Panc1 (cell line): ENCODE results near the gene DNAJB7. TPM values are rescaled to one million over a fixed set of nuclear protein-coding genes. Genes with fewer than 3 reads are reported as not detected.

Experiments used
- ATAC-seq: fragments of 200-7000 bp; cut with Tn5 transposase; 2 replicates; pipeline ENCODE4 v1.9.1; 2020; ENCODE audit warnings: mild to moderate bottlenecking, moderate library complexity
- BruUV-seq: library from RNA; stranded (reverse); fragments of 400-500 nt; replicated peaks from 2 replicates; lab custom pipeline; 2021; lab: Mats Ljungman, UMichigan
- CTCF ChIA-PET: fragments of 300-600 bp; sonication (Branson Sonifier 250); formaldehyde crosslinking; loops from one replicate; lab custom pipeline; 2022; ENCODE audit warnings: antibody characterized with exemption; lab: Charles Lee
- POLR2A ChIA-PET: fragments of 300-600 bp; sonication (Branson Sonifier 250); formaldehyde crosslinking; loops from one replicate; lab custom pipeline; 2022; ENCODE audit warnings: antibody characterized with exemption; lab: Charles Lee
- DNase-seq: peaks from one replicate; pipeline ENCODE4 v3.0.0-alpha.2; 2010; ENCODE audit warnings: low read depth, low spot score
- H3K27ac ChIP-seq: 2 replicates; pipeline ENCODE4 v1.5.1; 2011; ENCODE audit warnings: mild to moderate bottlenecking, low read length, inconsistent platforms
- H3K27me3 ChIP-seq: fragments of 200-500 bp; sonication (Bioruptor generic); 2 replicates; pipeline ENCODE4 v1.6.0; 2014; ENCODE audit warnings: low read length, inconsistent platforms; ENCODE audit not compliant: control insufficient read depth, insufficient read depth
- H3K36me3 ChIP-seq: fragments of 200-500 bp; sonication (Bioruptor generic); 2 replicates; pipeline ENCODE4 v1.5.1; 2014; ENCODE audit warnings: inconsistent platforms, mild to moderate bottlenecking, low read length, moderate library complexity; ENCODE audit not compliant: control insufficient read depth, insufficient read depth
- H3K4me1 ChIP-seq: 2 replicates; pipeline ENCODE4 v1.5.1; 2011; ENCODE audit warnings: inconsistent platforms, mild to moderate bottlenecking, low read length, moderate library complexity; ENCODE audit not compliant: control insufficient read depth, insufficient read depth
- H3K4me3 ChIP-seq, 2 experiments: 2 replicates each; pipeline ENCODE4 v1.5.1; 2011 to 2012; ENCODE audit warnings: low read depth in 2 of 2, low read length in 2 of 2, mild to moderate bottlenecking in 2 of 2, inconsistent platforms in 1 of 2, moderate library complexity in 1 of 2
- H3K9me3 ChIP-seq: fragments of 200-500 bp; sonication (Bioruptor generic); 2 replicates; pipeline ENCODE4 v1.5.1; 2014; ENCODE audit warnings: low read depth, mild to moderate bottlenecking, inconsistent platforms, low read length, moderate library complexity; ENCODE audit not compliant: control insufficient read depth, insufficient read depth
- POLR2AphosphoS5 ChIP-seq: IDR thresholded peaks from 2 replicates; pipeline ENCODE4 v1.6.1; 2012; ENCODE audit warnings: mild to moderate bottlenecking, low read depth, low read length, moderate library complexity
- SIN3A ChIP-seq: IDR thresholded peaks from 2 replicates; pipeline ENCODE4 v1.6.1; 2012; ENCODE audit warnings: low read depth, mild to moderate bottlenecking, low read length, moderate library complexity, borderline replicate concordance; ENCODE audit not compliant: insufficient read depth
- TCF7L2 ChIP-seq: IDR thresholded peaks from 2 replicates; pipeline ENCODE4 v1.6.1; 2011; ENCODE audit warnings: mild to moderate bottlenecking, low read depth, low read length, inconsistent platforms
- in situ Hi-C: cut with HindIII; loops from 2 replicates; pipeline ENCODE4 v1.10.0; 2016; ENCODE audit warnings: low sequenced_read_pairs, low pct_unique_long_range_greater_than_20kb
- intact Hi-C: fragments of 100-400 bp; cut with micrococcal nuclease; formaldehyde crosslinking; loops from one replicate; pipeline ENCODE4 v1.10.0; 2022; ENCODE audit not compliant: unreplicated experiment
- total RNA-seq: library from RNA; stranded (reverse); gene quantifications from one replicate; pipeline ENCODE4 v1.2.1, GENCODE V29; 2021; ENCODE audit not compliant: unreplicated experiment
- TF ChIP-seq, protein P1 (sequence below), 2 experiments: IDR thresholded peaks; 2 replicates each; pipeline ENCODE4 v1.6.1; 2011 to 2012; ENCODE audit warnings: low read depth in 2 of 2, control low read depth in 1 of 2, low read length in 1 of 2, mild to moderate bottlenecking in 1 of 2, moderate library complexity in 1 of 2; ENCODE audit not compliant: insufficient read depth in 1 of 2
- TF ChIP-seq, protein P2 (sequence below): fragments of 450-650 bp; IDR thresholded peaks from 2 replicates; pipeline ENCODE4 v1.5.1; 2017; ENCODE audit warnings: mild to moderate bottlenecking

The DNAJB7 gene
- total RNA-seq, 1 experiment from 2014 or later: not detected

DNA sequence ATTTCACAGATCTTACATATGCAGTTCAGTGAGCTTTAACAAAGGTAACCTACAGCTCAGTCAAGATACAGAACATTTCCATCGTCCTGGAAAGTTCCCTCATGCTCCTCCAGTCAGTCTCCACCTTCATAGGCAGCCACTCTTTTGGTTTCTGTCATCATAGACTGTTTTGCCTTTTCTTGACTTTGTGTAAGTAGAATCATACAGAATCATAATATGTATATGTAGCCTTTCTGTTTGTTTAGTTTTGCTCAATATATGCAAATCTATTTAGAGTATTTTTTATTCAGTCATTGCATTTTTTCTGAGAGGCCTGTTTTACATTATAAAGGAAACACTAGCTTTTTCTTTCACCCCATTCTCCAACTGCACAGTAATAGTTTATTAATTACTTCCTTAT lies 15.0 kb upstream of the DNAJB7 start:
- Histone ChIP-seq H3K4me1 (no peaks in the 10 kb centered on the region), H3K4me3 (no peak overlapping the region), H3K27ac (no peak overlapping the region), H3K9me3 (no peaks in the 10 kb centered on the region), H3K36me3 (0 out of 2 replicates have a peak, but pooled peaks cover 2% of the 10 kb centered on the region), H3K27me3 (no peaks in the 10 kb centered on the region)
- no peak for TF ChIP-seq POLR2AphosphoS5
- TF ChIP-seq TCF7L2: no peak
- TF ChIP-seq, protein P1, sequence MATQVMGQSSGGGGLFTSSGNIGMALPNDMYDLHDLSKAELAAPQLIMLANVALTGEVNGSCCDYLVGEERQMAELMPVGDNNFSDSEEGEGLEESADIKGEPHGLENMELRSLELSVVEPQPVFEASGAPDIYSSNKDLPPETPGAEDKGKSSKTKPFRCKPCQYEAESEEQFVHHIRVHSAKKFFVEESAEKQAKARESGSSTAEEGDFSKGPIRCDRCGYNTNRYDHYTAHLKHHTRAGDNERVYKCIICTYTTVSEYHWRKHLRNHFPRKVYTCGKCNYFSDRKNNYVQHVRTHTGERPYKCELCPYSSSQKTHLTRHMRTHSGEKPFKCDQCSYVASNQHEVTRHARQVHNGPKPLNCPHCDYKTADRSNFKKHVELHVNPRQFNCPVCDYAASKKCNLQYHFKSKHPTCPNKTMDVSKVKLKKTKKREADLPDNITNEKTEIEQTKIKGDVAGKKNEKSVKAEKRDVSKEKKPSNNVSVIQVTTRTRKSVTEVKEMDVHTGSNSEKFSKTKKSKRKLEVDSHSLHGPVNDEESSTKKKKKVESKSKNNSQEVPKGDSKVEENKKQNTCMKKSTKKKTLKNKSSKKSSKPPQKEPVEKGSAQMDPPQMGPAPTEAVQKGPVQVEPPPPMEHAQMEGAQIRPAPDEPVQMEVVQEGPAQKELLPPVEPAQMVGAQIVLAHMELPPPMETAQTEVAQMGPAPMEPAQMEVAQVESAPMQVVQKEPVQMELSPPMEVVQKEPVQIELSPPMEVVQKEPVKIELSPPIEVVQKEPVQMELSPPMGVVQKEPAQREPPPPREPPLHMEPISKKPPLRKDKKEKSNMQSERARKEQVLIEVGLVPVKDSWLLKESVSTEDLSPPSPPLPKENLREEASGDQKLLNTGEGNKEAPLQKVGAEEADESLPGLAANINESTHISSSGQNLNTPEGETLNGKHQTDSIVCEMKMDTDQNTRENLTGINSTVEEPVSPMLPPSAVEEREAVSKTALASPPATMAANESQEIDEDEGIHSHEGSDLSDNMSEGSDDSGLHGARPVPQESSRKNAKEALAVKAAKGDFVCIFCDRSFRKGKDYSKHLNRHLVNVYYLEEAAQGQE (IDR thresholded peaks at IDR 0.05; ENCODE audit: insufficient read depth in 1 of 2, low read depth in 2 of 2, low read length in 1 of 2): no peak
- TF ChIP-seq, protein P2, sequence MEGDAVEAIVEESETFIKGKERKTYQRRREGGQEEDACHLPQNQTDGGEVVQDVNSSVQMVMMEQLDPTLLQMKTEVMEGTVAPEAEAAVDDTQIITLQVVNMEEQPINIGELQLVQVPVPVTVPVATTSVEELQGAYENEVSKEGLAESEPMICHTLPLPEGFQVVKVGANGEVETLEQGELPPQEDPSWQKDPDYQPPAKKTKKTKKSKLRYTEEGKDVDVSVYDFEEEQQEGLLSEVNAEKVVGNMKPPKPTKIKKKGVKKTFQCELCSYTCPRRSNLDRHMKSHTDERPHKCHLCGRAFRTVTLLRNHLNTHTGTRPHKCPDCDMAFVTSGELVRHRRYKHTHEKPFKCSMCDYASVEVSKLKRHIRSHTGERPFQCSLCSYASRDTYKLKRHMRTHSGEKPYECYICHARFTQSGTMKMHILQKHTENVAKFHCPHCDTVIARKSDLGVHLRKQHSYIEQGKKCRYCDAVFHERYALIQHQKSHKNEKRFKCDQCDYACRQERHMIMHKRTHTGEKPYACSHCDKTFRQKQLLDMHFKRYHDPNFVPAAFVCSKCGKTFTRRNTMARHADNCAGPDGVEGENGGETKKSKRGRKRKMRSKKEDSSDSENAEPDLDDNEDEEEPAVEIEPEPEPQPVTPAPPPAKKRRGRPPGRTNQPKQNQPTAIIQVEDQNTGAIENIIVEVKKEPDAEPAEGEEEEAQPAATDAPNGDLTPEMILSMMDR: no peak
- in situ Hi-C loops: no loop called here
- ATAC-seq (no peak), DNase-seq (no peak)
- BruUV-seq: no TSS peak
- intact Hi-C loops: no loop called here
- POLR2A ChIA-PET: no interaction called here
- CTCF ChIA-PET: no interaction called here

DNA sequence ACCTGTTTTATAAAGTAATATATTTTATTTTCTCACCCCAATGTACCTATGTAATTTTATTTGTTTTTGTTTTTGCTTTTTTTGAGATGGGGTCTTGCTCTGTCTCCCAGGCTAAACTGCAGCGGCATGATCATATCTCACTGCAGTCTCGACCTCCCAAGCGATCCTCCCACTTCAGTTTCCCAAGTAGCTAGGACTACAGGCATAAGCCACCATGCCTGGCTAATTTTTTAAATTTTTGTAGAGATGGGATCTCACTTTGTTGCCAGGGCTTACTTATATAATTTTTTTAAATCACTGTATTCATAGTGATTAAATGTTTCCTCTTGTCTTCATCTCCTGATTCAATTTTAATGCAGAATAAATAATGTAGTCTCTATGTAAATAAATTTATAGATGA lies 13.2 kb upstream of the DNAJB7 start:
- Histone ChIP-seq H3K4me3 (no peak overlapping the region), H3K27me3 (no peaks in the 10 kb centered on the region), H3K4me1 (no peaks in the 10 kb centered on the region), H3K36me3 (0 out of 2 replicates have a peak, but pooled peaks cover 2% of the 10 kb centered on the region), H3K27ac (no peak overlapping the region), H3K9me3 (no peaks in the 10 kb centered on the region)
- POLR2A ChIA-PET: no interaction called here
- TF ChIP-seq TCF7L2: no peak
- no peak for TF ChIP-seq SIN3A
- TF ChIP-seq, protein P2: no peak
- TF ChIP-seq, protein P1 (IDR thresholded peaks at IDR 0.05; ENCODE audit: insufficient read depth in 1 of 2, low read depth in 2 of 2, low read length in 1 of 2): no peak
- TF ChIP-seq POLR2AphosphoS5: no peak
- DNase-seq (no peak), ATAC-seq (no peak)
- intact Hi-C loops: no loop called here
- in situ Hi-C loops: no loop called here
- CTCF ChIA-PET: no interaction called here
- no TSS peak for BruUV-seq
